ENCODE results near the gene USH2A.

The USH2A gene

GRCh38 chr1:215891266-215892057 lies 531.8 kb downstream of the USH2A start:
- Histone ChIP-seq H3K27ac (ENCODE audit: low read length) (no peak overlapping the region), H3K9ac (ENCODE audit: low read depth, low read length) (no peak overlapping the region), H3K4me1 (ENCODE audit: insufficient read depth, low read length) (no peaks in the 10 kb centered on the region), H3K9me3 (ENCODE audit: insufficient read depth, low read length, severe bottlenecking) (no peaks in the 10 kb centered on the region), H2AFZ (ENCODE audit: low read depth, low read length) (no peak overlapping the region), H3K36me3 (ENCODE audit: insufficient read depth, low read length) (no peaks in the 10 kb centered on the region), H3K27me3 (ENCODE audit: insufficient read depth, low read length, poor library complexity) (no peaks in the 10 kb centered on the region), H3K4me2 (ENCODE audit: insufficient read depth, low read length) (no peak overlapping the region), H4K20me1 (ENCODE audit: insufficient read depth, low read length) (no peaks in the 10 kb centered on the region), H3K79me2 (ENCODE audit: insufficient read depth, low read length) (no peaks in the 10 kb centered on the region), H3K4me3 (ENCODE audit: low read depth in 1 of 2, low read length in 2 of 2) (no peak overlapping the region)
- DNase-seq (no peak), ATAC-seq (ENCODE audit: insufficient read depth, low read depth) (no peak)
- TF ChIP-seq CTCF (IDR thresholded peaks at IDR 0.05; ENCODE audit: borderline replicate concordance, extremely low read depth, low read length, poor library complexity, severe bottlenecking) = no peak
- TF ChIP-seq EZH2 (IDR thresholded peaks at IDR 0.05; ENCODE audit: borderline replicate concordance, low read depth, low read length, severe bottlenecking) = no peak

- Histone ChIP-seq H3K9me3 (ENCODE audit: insufficient read depth, low read length, severe bottlenecking) (no peaks in the 10 kb centered on the region), H3K9ac (ENCODE audit: low read depth, low read length) (no peak overlapping the region), H3K4me3 (ENCODE audit: low read depth in 1 of 2, low read length in 2 of 2) (no peak overlapping the region), H3K27me3 (ENCODE audit: insufficient read depth, low read length, poor library complexity) (no peaks in the 10 kb centered on the region), H3K4me1 (ENCODE audit: insufficient read depth, low read length) (no peaks in the 10 kb centered on the region), H3K79me2 (ENCODE audit: insufficient read depth, low read length) (no peaks in the 10 kb centered on the region), H2AFZ (ENCODE audit: low read depth, low read length) (no peak overlapping the region), H4K20me1 (ENCODE audit: insufficient read depth, low read length) (no peaks in the 10 kb centered on the region), H3K4me2 (ENCODE audit: insufficient read depth, low read length) (no peak overlapping the region), H3K27ac (ENCODE audit: low read length) (no peak overlapping the region), H3K36me3 (ENCODE audit: insufficient read depth, low read length) (no peaks in the 10 kb centered on the region)
- ATAC-seq (ENCODE audit: insufficient read depth, low read depth) = no peak
- no peak for DNase-seq
- TF ChIP-seq EZH2 (IDR thresholded peaks at IDR 0.05; ENCODE audit: borderline replicate concordance, low read depth, low read length, severe bottlenecking) = no peak
These were observed 532.8 kb downstream of the USH2A start for GRCh38 chr1:215890438-215890837.

- DNase-seq (no peak), ATAC-seq (ENCODE audit: insufficient read depth, low read depth) (no peak)
- no peaks in the 10 kb centered on the region for H3K27me3 ChIP-seq (ENCODE audit: insufficient read depth, low read length, poor library complexity)
- no peaks in the 10 kb centered on the region for H3K79me2 ChIP-seq (ENCODE audit: insufficient read depth, low read length)
- no peaks in the 10 kb centered on the region for H4K20me1 ChIP-seq (ENCODE audit: insufficient read depth, low read length)
- H3K4me1 ChIP-seq (ENCODE audit: insufficient read depth, low read length) = no peaks in the 10 kb centered on the region
- no peak overlapping the region for H2AFZ ChIP-seq (ENCODE audit: low read depth, low read length)
- no peaks in the 10 kb centered on the region for H3K9me3 ChIP-seq (ENCODE audit: insufficient read depth, low read length, severe bottlenecking)
- H3K36me3 ChIP-seq (ENCODE audit: insufficient read depth, low read length) = no peaks in the 10 kb centered on the region
- no peak overlapping the region for H3K4me2 ChIP-seq (ENCODE audit: insufficient read depth, low read length)
- H3K27ac ChIP-seq (ENCODE audit: low read length) = no peak overlapping the region
- H3K9ac ChIP-seq (ENCODE audit: low read depth, low read length) = no peak overlapping the region
- TF ChIP-seq EZH2 (IDR thresholded peaks at IDR 0.05; ENCODE audit: borderline replicate concordance, low read depth, low read length, severe bottlenecking) = no peak
- no peak for TF ChIP-seq CTCF (IDR thresholded peaks at IDR 0.05; ENCODE audit: borderline replicate concordance, extremely low read depth, low read length, poor library complexity, severe bottlenecking)
- H3K4me3 ChIP-seq (ENCODE audit: low read depth in 1 of 2, low read length in 2 of 2) = no peak overlapping the region
These were observed 533.4 kb downstream of the USH2A start for GRCh38 chr1:215889871-215890270.

- TF ChIP-seq CTCF (IDR thresholded peaks at IDR 0.05; ENCODE audit: borderline replicate concordance, extremely low read depth, low read length, poor library complexity, severe bottlenecking) = no peak
- no peak for TF ChIP-seq EZH2 (IDR thresholded peaks at IDR 0.05; ENCODE audit: borderline replicate concordance, low read depth, low read length, severe bottlenecking)
- no peaks in the 10 kb centered on the region for H3K9me3 ChIP-seq (ENCODE audit: insufficient read depth, low read length, severe bottlenecking)
- no peaks in the 10 kb centered on the region for H4K20me1 ChIP-seq (ENCODE audit: insufficient read depth, low read length)
- no peaks in the 10 kb centered on the region for H3K27me3 ChIP-seq (ENCODE audit: insufficient read depth, low read length, poor library complexity)
- DNase-seq (no peak), ATAC-seq (ENCODE audit: insufficient read depth, low read depth) (no peak)
- no peak overlapping the region for H3K9ac ChIP-seq (ENCODE audit: low read depth, low read length)
- no peaks in the 10 kb centered on the region for H3K79me2 ChIP-seq (ENCODE audit: insufficient read depth, low read length)
- H3K4me1 ChIP-seq (ENCODE audit: insufficient read depth, low read length) = no peaks in the 10 kb centered on the region
- no peak overlapping the region for H3K4me2 ChIP-seq (ENCODE audit: insufficient read depth, low read length)
- no peak overlapping the region for H2AFZ ChIP-seq (ENCODE audit: low read depth, low read length)
- no peaks in the 10 kb centered on the region for H3K36me3 ChIP-seq (ENCODE audit: insufficient read depth, low read length)
- H3K4me3 ChIP-seq (ENCODE audit: low read depth in 1 of 2, low read length in 2 of 2) = no peak overlapping the region
- no peak overlapping the region for H3K27ac ChIP-seq (ENCODE audit: low read length)
These were observed 535.1 kb downstream of the USH2A start for GRCh38 chr1:215888159-215888558.

Data from DND-41 (cell line).